Stomach (tissue), 4 donors: Measurements from ENCODE around the gene IFT57.

ENCODE experiments used
- POLR2A ChIP-seq, 4 donors: fragments of 450-650 bp; IDR thresholded peaks; one replicate each; pipeline ENCODE4 v1.6.1; 2016; ENCODE audit warnings: antibody characterized with exemption in 4 of 4, control low read depth in 2 of 4, mild to moderate bottlenecking in 1 of 4, moderate library complexity in 1 of 4
- TF ChIP-seq, protein P1 (sequence below), 7 experiments: fragments of 450-650 bp in 4 of 7; fragments of 200-600 bp in 3 of 7; sonication (generic) in 3 of 7; IDR thresholded peaks; one replicate each; pipeline ENCODE4 v1.5.1; 2016 to 2019; ENCODE audit warnings: antibody characterized with exemption in 7 of 7, control low read depth in 2 of 7, mild to moderate bottlenecking in 1 of 7

DNA sequence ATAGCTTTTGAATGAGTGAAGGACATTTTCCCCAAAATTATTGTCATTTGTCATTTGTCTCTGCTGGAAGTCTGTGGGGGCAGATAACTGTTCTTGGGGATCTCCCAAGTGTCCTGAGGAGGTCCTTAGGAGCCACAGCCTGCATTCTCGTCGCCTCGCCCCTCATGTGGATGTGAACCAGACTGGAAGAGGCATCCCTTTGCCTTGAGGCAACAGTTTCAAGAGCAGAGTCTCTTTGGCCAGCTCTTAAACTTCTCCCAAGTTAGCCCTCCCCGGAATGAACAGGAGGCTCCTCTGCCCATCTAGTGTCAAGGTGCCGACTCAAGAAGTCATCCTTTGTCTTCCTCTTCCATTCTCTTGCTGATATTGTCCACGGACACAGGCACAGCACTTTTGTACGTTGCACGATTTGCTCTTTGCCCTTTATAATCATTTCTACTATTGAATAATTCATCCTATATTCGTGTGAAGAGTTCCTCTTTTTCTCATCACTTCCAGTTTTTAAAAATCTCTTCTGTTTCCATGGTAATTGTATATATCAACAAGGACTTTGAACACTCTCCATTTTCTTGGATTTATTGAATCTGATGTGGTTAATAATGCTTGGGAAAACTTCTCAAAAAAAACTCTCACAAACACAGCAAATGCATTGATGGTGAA, 90.6 kb downstream of the IFT57 start:
- TF ChIP-seq, protein P1, sequence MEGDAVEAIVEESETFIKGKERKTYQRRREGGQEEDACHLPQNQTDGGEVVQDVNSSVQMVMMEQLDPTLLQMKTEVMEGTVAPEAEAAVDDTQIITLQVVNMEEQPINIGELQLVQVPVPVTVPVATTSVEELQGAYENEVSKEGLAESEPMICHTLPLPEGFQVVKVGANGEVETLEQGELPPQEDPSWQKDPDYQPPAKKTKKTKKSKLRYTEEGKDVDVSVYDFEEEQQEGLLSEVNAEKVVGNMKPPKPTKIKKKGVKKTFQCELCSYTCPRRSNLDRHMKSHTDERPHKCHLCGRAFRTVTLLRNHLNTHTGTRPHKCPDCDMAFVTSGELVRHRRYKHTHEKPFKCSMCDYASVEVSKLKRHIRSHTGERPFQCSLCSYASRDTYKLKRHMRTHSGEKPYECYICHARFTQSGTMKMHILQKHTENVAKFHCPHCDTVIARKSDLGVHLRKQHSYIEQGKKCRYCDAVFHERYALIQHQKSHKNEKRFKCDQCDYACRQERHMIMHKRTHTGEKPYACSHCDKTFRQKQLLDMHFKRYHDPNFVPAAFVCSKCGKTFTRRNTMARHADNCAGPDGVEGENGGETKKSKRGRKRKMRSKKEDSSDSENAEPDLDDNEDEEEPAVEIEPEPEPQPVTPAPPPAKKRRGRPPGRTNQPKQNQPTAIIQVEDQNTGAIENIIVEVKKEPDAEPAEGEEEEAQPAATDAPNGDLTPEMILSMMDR (IDR thresholded peaks at IDR 0.05) = no peak
- TF ChIP-seq POLR2A (IDR thresholded peaks at IDR 0.05) = no peak
